B cell (primary cell): ENCODE data around the gene SLC29A3.

Source experiments
- CTCF ChIP-seq: fragments of 200-600 bp; IDR thresholded peaks from one replicate; pipeline ENCODE4 v1.8.0; 2022; ENCODE audit warnings: antibody characterized with exemption, mild to moderate bottlenecking
- EZH2 ChIP-seq: IDR thresholded peaks from 2 replicates; pipeline ENCODE4 v1.6.1; 2012; ENCODE audit warnings: borderline replicate concordance, low read depth, mild to moderate bottlenecking, moderate library complexity, low read length; ENCODE audit not compliant: insufficient read depth, poor library complexity, severe bottlenecking

GRCh38 chr10:71325267-71325666 is 6.2 kb downstream of the SLC29A3 start:
- TF ChIP-seq CTCF, result no peak
- no peak for TF ChIP-seq EZH2
